ENCODE measurements around the gene ST8SIA6.
"Not testable (repeated sequence)": the region's sequence is repeated elsewhere in the genome, so short reads cannot be mapped to it uniquely, and the experiment has no call there.

Gene ST8SIA6

GRCh38 chr10:17409170-17409733, 45.1 kb downstream of the ST8SIA6 start:
- CTCF ChIA-PET, result interaction anchor here (0.6 to 6.2 kb wide), 12 partner anchors 10 to 191 kb away, joined by 3 to 36 read pairs (median 6); no protein-coding TSS in a partner anchor
- DNase-seq, result peak; percentile 24

GRCh38 chr10:17407047-17407446, 47.3 kb downstream of the ST8SIA6 start:
- Mint-ChIP-seq H3K9me3 (peaks cover 2% of the 10 kb centered on the region), H3K36me3 (no peaks in the 10 kb centered on the region), H3K4me1 (peaks cover 21% of the 10 kb centered on the region), H3K27me3 (peaks cover 7% of the 10 kb centered on the region), H3K4me3 (no peak overlapping the region), H3K27ac (no peak overlapping the region)
- DNase-seq, result no peak
- CTCF ChIA-PET, result interaction anchor here (1.0 to 2.7 kb wide), 2 partner anchors 10 to 23 kb away, joined by 3 to 19 read pairs; no protein-coding TSS in a partner anchor

More at GRCh38 chr10:17409170-17409733, 45.1 kb downstream of the ST8SIA6 start:
- Mint-ChIP-seq H3K4me1 (peaks cover 26% of the 10 kb centered on the region), H3K9me3 (no peaks in the 10 kb centered on the region), H3K4me3 (no peak overlapping the region), H3K36me3 (peaks cover 5% of the 10 kb centered on the region), H3K27me3 (peaks cover 10% of the 10 kb centered on the region), H3K27ac (peak overlapping the region; percentile 30)

- Mint-ChIP-seq H3K4me3 (no peak overlapping the region), H3K9me3 (peaks cover 5% of the 10 kb centered on the region), H3K4me1 (peaks cover 15% of the 10 kb centered on the region), H3K27ac (no peak overlapping the region), H3K27me3 (peaks cover 4% of the 10 kb centered on the region), H3K36me3 (no peaks in the 10 kb centered on the region)
- no peak for DNase-seq
- CTCF ChIA-PET, result interaction anchor here (0.6 to 2.7 kb wide), 2 partner anchors 15 to 24 kb away, joined by 3 to 19 read pairs; no protein-coding TSS in a partner anchor
Observed at GRCh38 chr10:17406036-17406834, 48.2 kb downstream of the ST8SIA6 start.

GRCh38 chr10:17403161-17403560, 51.2 kb downstream of the ST8SIA6 start:
- CTCF ChIA-PET, result no interaction called here

GRCh38 chr10:17402040-17402439, 52.4 kb downstream of the ST8SIA6 start:
- CTCF ChIA-PET, H3K4me1 Mint-ChIP-seq, H3K27ac Mint-ChIP-seq, H3K27me3 Mint-ChIP-seq, H3K9me3 Mint-ChIP-seq, DNase-seq, H3K4me3 Mint-ChIP-seq, H3K36me3 Mint-ChIP-seq: not testable (repeated sequence)

More at GRCh38 chr10:17403161-17403560, 51.2 kb downstream of the ST8SIA6 start:
- Mint-ChIP-seq H3K27ac (no peak overlapping the region), H3K4me1 (no peaks in the 10 kb centered on the region), H3K9me3 (peaks cover 5% of the 10 kb centered on the region), H3K27me3 (peaks cover 9% of the 10 kb centered on the region), H3K4me3 (no peak overlapping the region), H3K36me3 (no peaks in the 10 kb centered on the region)
- DNase-seq, result no peak

- Mint-ChIP-seq H3K9me3 (no peaks in the 10 kb centered on the region), H3K27ac (no peak overlapping the region), H3K4me3 (no peak overlapping the region), H3K36me3 (no peaks in the 10 kb centered on the region), H3K27me3 (peaks cover 29% of the 10 kb centered on the region), H3K4me1 (peaks cover 5% of the 10 kb centered on the region)
- no peak for DNase-seq
- CTCF ChIA-PET, result interaction anchor here (2.6 kb wide), 1 partner anchor 20 kb away, joined by 8 read pairs; no protein-coding TSS in a partner anchor
Observed at GRCh38 chr10:17396004-17396403, 58.4 kb downstream of the ST8SIA6 start.

- CTCF ChIA-PET, result no interaction called here
- DNase-seq, result no peak
- Mint-ChIP-seq H3K4me1 (peaks cover 5% of the 10 kb centered on the region), H3K9me3 (no peaks in the 10 kb centered on the region), H3K36me3 (no peaks in the 10 kb centered on the region), H3K27me3 (peaks cover 28% of the 10 kb centered on the region), H3K4me3 (no peak overlapping the region), H3K27ac (no peak overlapping the region)
Observed at GRCh38 chr10:17394854-17395253, 59.5 kb downstream of the ST8SIA6 start.

GRCh38 chr10:17387861-17388503, 66.4 kb downstream of the ST8SIA6 start:
- CTCF ChIA-PET, result interaction anchor here (1.0 kb wide), 1 partner anchor 13 kb away, joined by 3 read pairs; no protein-coding TSS in a partner anchor
- DNase-seq, result no peak
- H3K27ac Mint-ChIP-seq, result no peak overlapping the region
- H3K4me1 Mint-ChIP-seq, result no peaks in the 10 kb centered on the region
- no peak overlapping the region for H3K4me3 Mint-ChIP-seq
- no peaks in the 10 kb centered on the region for H3K36me3 Mint-ChIP-seq
- no peaks in the 10 kb centered on the region for H3K9me3 Mint-ChIP-seq
- peaks cover 4% of the 10 kb centered on the region for H3K27me3 Mint-ChIP-seq

- no peaks in the 10 kb centered on the region for H3K36me3 Mint-ChIP-seq
- no peak for DNase-seq
- no peak overlapping the region for H3K4me3 Mint-ChIP-seq
- CTCF ChIA-PET, result interaction anchor here (1.5 kb wide), 1 partner anchor 11 kb away, joined by 4 read pairs; no protein-coding TSS in a partner anchor
- no peaks in the 10 kb centered on the region for H3K9me3 Mint-ChIP-seq
- no peaks in the 10 kb centered on the region for H3K4me1 Mint-ChIP-seq
- H3K27ac Mint-ChIP-seq, result no peak overlapping the region
- no peaks in the 10 kb centered on the region for H3K27me3 Mint-ChIP-seq
Observed at GRCh38 chr10:17386616-17387075, 67.7 kb downstream of the ST8SIA6 start.

- Mint-ChIP-seq H3K27ac (no peak overlapping the region), H3K4me1 (no peaks in the 10 kb centered on the region), H3K9me3 (no peaks in the 10 kb centered on the region), H3K27me3 (no peaks in the 10 kb centered on the region), H3K4me3 (no peak overlapping the region), H3K36me3 (no peaks in the 10 kb centered on the region)
- CTCF ChIA-PET, result interaction anchor here (1.5 kb wide), 1 partner anchor 10 kb away, joined by 4 read pairs; no protein-coding TSS in a partner anchor
- DNase-seq, result no peak
Observed at GRCh38 chr10:17386021-17386420, 68.4 kb downstream of the ST8SIA6 start.

GRCh38 chr10:17385066-17385465, 69.3 kb downstream of the ST8SIA6 start:
- H3K9me3 Mint-ChIP-seq, result no peaks in the 10 kb centered on the region
- DNase-seq, result no peak
- no peak overlapping the region for H3K4me3 Mint-ChIP-seq
- CTCF ChIA-PET, result no interaction called here
- H3K36me3 Mint-ChIP-seq, result no peaks in the 10 kb centered on the region
- no peak overlapping the region for H3K27ac Mint-ChIP-seq
- H3K27me3 Mint-ChIP-seq, result no peaks in the 10 kb centered on the region
- no peaks in the 10 kb centered on the region for H3K4me1 Mint-ChIP-seq

- Mint-ChIP-seq H3K36me3 (no peaks in the 10 kb centered on the region), H3K4me3 (no peak overlapping the region), H3K4me1 (no peaks in the 10 kb centered on the region), H3K9me3 (no peaks in the 10 kb centered on the region), H3K27ac (no peak overlapping the region), H3K27me3 (no peaks in the 10 kb centered on the region)
- CTCF ChIA-PET, result no interaction called here
- no peak for DNase-seq
Observed at GRCh38 chr10:17383801-17384555, 70.4 kb downstream of the ST8SIA6 start.

GRCh38 chr10:17381502-17382142, 72.8 kb downstream of the ST8SIA6 start:
- no peaks in the 10 kb centered on the region for H3K27me3 Mint-ChIP-seq
- CTCF ChIA-PET, result no interaction called here
- no peaks in the 10 kb centered on the region for H3K4me1 Mint-ChIP-seq
- no peak overlapping the region for H3K27ac Mint-ChIP-seq
- no peaks in the 10 kb centered on the region for H3K36me3 Mint-ChIP-seq
- H3K9me3 Mint-ChIP-seq, result no peaks in the 10 kb centered on the region
- no peak overlapping the region for H3K4me3 Mint-ChIP-seq
- DNase-seq, result no peak

All from activated naive CD4-positive, alpha-beta T cell treated with anti-CD3 and anti-CD28 coated beads, Interleukin-2, amount 10 ng/mL, durations not matched to agents 7 days and 5 days (primary cell).